GM18508 (cell line): ENCODE data around the gene MMP3.

Experiments
- ATAC-seq: cut with Tn5 transposase; IDR thresholded peaks from one replicate; pipeline ENCODE4 v1.9.1; 2021; ENCODE audit warnings: moderate number of reproducible peaks; ENCODE audit not compliant: insufficient read depth, unreplicated experiment

The MMP3 gene

GRCh38 chr11:102793677-102794290, 49.6 kb downstream of the MMP3 start:
- ATAC-seq: no peak

- no peak for ATAC-seq
These were observed 50.8 kb downstream of the MMP3 start for GRCh38 chr11:102792604-102793003.

- ATAC-seq: no peak
These were observed 52.0 kb downstream of the MMP3 start for GRCh38 chr11:102791271-102792036.

DNA sequence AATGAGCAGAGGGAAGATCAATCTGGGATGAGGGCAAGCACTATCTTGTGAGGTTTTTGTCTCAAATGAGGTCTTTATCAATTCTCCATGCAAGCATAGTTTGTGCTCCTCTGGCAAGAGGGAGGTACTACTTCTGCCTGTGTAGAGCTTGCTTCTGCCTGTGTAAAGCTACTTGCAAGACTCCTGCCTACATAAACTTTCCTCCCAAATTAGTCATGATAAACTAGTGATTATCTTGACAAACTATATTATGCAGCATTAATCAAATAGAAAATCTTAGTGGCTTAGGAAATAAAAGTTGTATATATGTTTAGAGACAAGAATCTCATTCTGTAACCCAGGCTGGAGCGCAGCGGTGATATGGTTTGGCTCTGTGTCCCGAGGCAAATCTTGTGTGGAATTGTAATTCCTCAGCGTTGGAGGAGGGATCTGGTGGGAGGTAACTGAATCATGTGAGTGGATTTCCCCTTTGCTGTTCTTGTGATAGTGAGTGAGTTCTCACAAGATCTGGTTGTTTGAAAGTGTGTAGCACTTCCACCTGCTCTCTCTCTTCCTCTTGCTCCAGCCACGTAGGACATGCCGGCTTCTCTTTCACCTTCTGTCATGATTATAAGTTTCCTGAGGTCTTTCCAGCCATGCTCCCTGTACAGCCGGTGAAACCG, 54.9 kb downstream of the MMP3 start:
- ATAC-seq: no peak
